Measurements from ENCODE around the gene ASPM. TPM values are rescaled to one million over a fixed set of nuclear protein-coding genes. Genes with fewer than 3 reads are reported as not detected.
"Not testable (repeated sequence)": the region's sequence is repeated elsewhere in the genome, so short reads cannot be mapped to it uniquely, and the experiment has no call there.

ASPM gene
- total and polyA plus RNA-seq, 2 of the 8 experiments (the other 6 are each of a cell fraction or from before 2014, with no cell fraction given): 5.1 to 50.3 TPM

- H3K4me2 ChIP-seq (ENCODE audit: insufficient read depth in 1 of 2, low read depth in 2 of 2, low read length in 2 of 2); H2BK5ac ChIP-seq (ENCODE audit: low read depth, low read length); DNase-seq (ENCODE audit: low read depth in 1 of 2, low spot score in 2 of 2); H2BK15ac ChIP-seq (ENCODE audit: low read length); H3K9ac ChIP-seq (replicated peaks in 1 of 4; ENCODE audit: extremely low read depth in 1 of 4, low read depth in 3 of 4, low read length in 3 of 4); H2AK5ac ChIP-seq (ENCODE audit: low read depth, low read length); H3K23me2 ChIP-seq (ENCODE audit: low read depth, low read length); H3K4ac ChIP-seq (replicated peaks; ENCODE audit: insufficient read length, low read depth, low read length); CTCF ChIA-PET (ENCODE audit: partially characterized antibody); H3K4me3 ChIP-seq (ENCODE audit: extremely low read depth in 1 of 4, insufficient read depth in 2 of 4, low read depth in 3 of 4, low read length in 4 of 4); H3K27me3 ChIP-seq (replicated peaks in 1 of 4; ENCODE audit: control insufficient read depth in 3 of 4, extremely low read depth in 1 of 4, insufficient read depth in 3 of 4, low read length in 3 of 4); H3K79me1 ChIP-seq (ENCODE audit: low read depth, low read length); H2BK12ac ChIP-seq (ENCODE audit: low read depth, low read length); H2AFZ ChIP-seq (ENCODE audit: low read length); H2BK120ac ChIP-seq (replicated peaks; ENCODE audit: low read depth, low read length); H3K18ac ChIP-seq (ENCODE audit: extremely low read depth, low read length); H3K79me2 ChIP-seq (ENCODE audit: control insufficient read depth in 1 of 2, insufficient read depth in 2 of 2, low read length in 2 of 2); H3K4me1 ChIP-seq (replicated peaks in 1 of 4; ENCODE audit: control insufficient read depth in 3 of 4, insufficient read depth in 4 of 4, low read length in 3 of 4); H4K8ac ChIP-seq (ENCODE audit: extremely low read depth, insufficient read depth, low read length); H3K27ac ChIP-seq (ENCODE audit: low read depth, low read length); H2BK20ac ChIP-seq (ENCODE audit: low read length); H3K9me3 ChIP-seq (ENCODE audit: insufficient read depth in 2 of 2, low read depth in 1 of 2, low read length in 1 of 2); H3K23ac ChIP-seq (ENCODE audit: insufficient read length); FAIRE-seq; H4K91ac ChIP-seq (replicated peaks; ENCODE audit: insufficient read length, low read length); H3K56ac ChIP-seq (replicated peaks; ENCODE audit: insufficient read length, low read depth, low read length); H4K5ac ChIP-seq (ENCODE audit: insufficient read length, low read depth, low read length); H4K20me1 ChIP-seq (replicated peaks in 1 of 2; ENCODE audit: control insufficient read depth in 1 of 2, insufficient read depth in 2 of 2, low read length in 2 of 2); H3K14ac ChIP-seq (ENCODE audit: insufficient read length): not testable (repeated sequence)
- peaks cover 0 to 29% (median 12%) of the 10 kb centered on the region in 4 experiments; a peak in 6 of 8 replicates for H3K36me3 ChIP-seq (ENCODE audit: control insufficient read depth in 2 of 4, insufficient read depth in 4 of 4, low read length in 3 of 4)
- 98% methylated on average over 2 of the region's 2 CpGs; no CpG with 5 or more reads in 1 of the 2 experiments for WGBS, 2 experiments (ENCODE audit: extremely low coverage in 1 of 2, insufficient coverage in 1 of 2, insufficient read length in 1 of 2, insufficient replicate concordance in 2 of 2, low coverage in 1 of 2, low lambda C conversion rate in 2 of 2, missing lambda C conversion rate in 1 of 2)
- POLR2A ChIA-PET (ENCODE audit: partially characterized antibody): interaction anchor here (1.1 kb wide), 1 partner anchor 15 kb away, joined by 3 read pairs; no protein-coding TSS in a partner anchor
Measured at GRCh38 chr1:197096971-197097370, 49.5 kb downstream of the ASPM start.

All from H1 (cell line).